Central memory CD8-positive, alpha-beta T cell (primary cell): ENCODE measurements around the gene EPS8L3.
"Not testable (repeated sequence)": the region's sequence is repeated elsewhere in the genome, so short reads cannot be mapped to it uniquely, and the experiment has no call there.

Source experiments
- ATAC-seq: fragments of 150-1000 bp; cut with Tn5 transposase; replicated peaks from 2 replicates; pipeline ENCODE4 v1.10.0; 2022; ENCODE audit warnings: mild to moderate bottlenecking, moderate FRiP score, moderate number of reproducible peaks; ENCODE audit not compliant: poor library complexity, severe bottlenecking; ENCODE audit errors: extremely low read depth
- DNase-seq, 2 donors: peaks; one replicate each; pipeline ENCODE4 v3.0.0; 2021; ENCODE audit warnings: low spot score in 2 of 2
- H3K27ac Mint-ChIP-seq: one replicate; pipeline ENCODE4 v1.8.0; 2022; ENCODE audit warnings: low read depth, mild to moderate bottlenecking, moderate library complexity, mixed read lengths
- H3K27me3 Mint-ChIP-seq: one replicate; pipeline ENCODE4 v1.8.0; 2022; ENCODE audit warnings: mixed read lengths
- H3K36me3 Mint-ChIP-seq: one replicate; pipeline ENCODE4 v1.8.0; 2022; ENCODE audit warnings: mild to moderate bottlenecking, moderate library complexity, mixed read lengths; ENCODE audit not compliant: insufficient read depth
- H3K4me1 Mint-ChIP-seq: one replicate; pipeline ENCODE4 v1.8.0; 2022; ENCODE audit warnings: mixed read lengths
- H3K4me3 Mint-ChIP-seq: one replicate; pipeline ENCODE4 v1.8.0; 2022; ENCODE audit warnings: mild to moderate bottlenecking, moderate library complexity, mixed read lengths
- H3K9me3 Mint-ChIP-seq: one replicate; pipeline ENCODE4 v1.8.0; 2022; ENCODE audit warnings: mixed read lengths

Gene EPS8L3

DNA sequence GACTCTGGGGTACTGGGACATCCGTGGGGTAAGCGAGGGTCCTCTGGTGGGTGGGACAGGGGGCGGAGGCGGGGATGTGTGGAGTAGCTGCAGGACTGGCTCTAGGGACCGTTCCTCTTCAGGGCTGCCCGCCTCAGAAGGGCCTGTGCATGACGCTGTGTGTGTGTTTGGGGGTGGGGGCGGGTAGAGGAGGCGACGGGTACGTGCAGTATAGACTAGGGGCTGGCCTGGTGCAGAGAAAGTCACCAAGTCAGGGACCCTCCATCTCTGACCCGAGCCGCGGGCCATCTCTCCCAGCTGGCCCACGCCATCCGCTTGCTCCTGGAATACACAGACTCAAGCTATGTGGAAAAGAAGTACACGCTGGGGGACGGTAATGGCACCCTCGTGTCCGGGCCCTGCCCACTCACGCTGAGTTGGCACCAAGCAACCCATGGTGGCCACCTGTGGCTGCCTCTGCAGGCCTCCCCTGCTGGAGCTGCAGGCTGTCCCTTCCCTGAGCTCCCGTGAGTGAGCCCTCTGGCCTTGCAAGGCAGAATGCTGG, 51.3 kb downstream of the EPS8L3 start:
- H3K36me3 Mint-ChIP-seq: no peaks in the 10 kb centered on the region
- no peak for DNase-seq
- no peak overlapping the region for H3K4me3 Mint-ChIP-seq
- no peak for ATAC-seq
- peaks cover 36% of the 10 kb centered on the region for H3K27me3 Mint-ChIP-seq
- no peaks in the 10 kb centered on the region for H3K9me3 Mint-ChIP-seq
- no peak overlapping the region for H3K27ac Mint-ChIP-seq
- H3K4me1 Mint-ChIP-seq: no peaks in the 10 kb centered on the region

DNA sequence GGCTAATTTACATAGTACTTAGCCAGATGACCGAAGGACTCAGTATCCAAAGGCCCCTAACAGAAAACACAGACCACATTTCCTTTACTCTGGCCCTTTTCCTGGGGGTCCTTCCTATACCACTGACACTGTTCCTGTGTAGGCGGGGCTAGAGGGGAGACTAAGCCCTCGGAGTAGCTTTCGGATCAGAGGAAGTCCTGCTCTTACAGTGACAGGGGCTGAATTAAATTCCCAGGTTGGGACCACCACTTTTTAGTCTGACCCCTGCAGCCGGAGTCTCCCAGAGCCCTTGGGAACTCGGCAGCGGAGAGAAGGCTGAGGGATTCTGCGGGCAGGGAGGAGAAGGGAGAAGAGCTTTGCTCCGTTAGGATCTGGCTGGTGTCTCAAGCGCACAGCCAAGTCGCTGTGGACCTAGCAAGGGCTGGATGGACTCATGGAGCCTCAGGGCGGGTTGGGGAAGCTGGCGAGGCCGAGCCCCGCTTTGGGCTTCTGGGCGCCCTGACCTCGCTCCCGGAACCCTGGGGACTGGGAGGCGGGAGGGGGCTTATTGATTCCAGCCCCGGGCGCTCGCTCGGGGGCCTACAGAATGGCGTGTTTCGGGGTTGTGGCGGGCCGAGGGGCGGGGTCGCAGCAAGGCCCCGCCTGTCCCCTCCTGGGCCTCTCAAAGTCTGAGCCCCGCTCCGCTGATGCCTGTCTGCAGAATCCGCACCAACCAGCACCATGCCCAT, 52.0 kb downstream of the EPS8L3 start, which contains the start of gene GSTM5:
TSS of gene GSTM5 (plus strand) at position 659 of the 728 bp plus-strand sequence. CDS start at position 721, 62 bp downstream.
- H3K36me3 Mint-ChIP-seq, H3K4me1 Mint-ChIP-seq, DNase-seq, H3K4me3 Mint-ChIP-seq, H3K27ac Mint-ChIP-seq, ATAC-seq, H3K9me3 Mint-ChIP-seq: not testable (repeated sequence)
- peaks cover 37% of the 10 kb centered on the region for H3K27me3 Mint-ChIP-seq

DNA sequence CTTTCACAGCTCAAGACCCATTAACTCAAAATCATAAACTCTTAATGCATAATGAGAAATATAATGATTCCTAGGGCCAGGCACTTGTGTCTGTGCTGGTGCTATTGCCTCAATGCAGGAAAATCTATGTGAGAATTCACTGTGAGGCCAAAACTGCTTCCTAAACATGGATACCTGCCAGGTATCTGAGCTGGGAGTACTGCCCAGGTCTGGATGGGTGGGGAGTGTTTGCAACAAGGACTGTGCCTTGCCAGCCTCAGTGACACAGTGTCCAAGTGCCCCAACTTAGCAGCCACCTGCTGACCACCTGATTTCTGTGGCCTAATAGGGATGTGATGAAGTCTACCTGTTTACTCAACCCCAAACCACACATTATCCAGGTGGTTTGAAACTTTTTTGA, 53.9 kb downstream of the EPS8L3 start:
- not testable (repeated sequence) for H3K9me3 Mint-ChIP-seq, H3K4me1 Mint-ChIP-seq, H3K27ac Mint-ChIP-seq, H3K4me3 Mint-ChIP-seq, DNase-seq, ATAC-seq, H3K36me3 Mint-ChIP-seq
- H3K27me3 Mint-ChIP-seq: peaks cover 43% of the 10 kb centered on the region

DNA sequence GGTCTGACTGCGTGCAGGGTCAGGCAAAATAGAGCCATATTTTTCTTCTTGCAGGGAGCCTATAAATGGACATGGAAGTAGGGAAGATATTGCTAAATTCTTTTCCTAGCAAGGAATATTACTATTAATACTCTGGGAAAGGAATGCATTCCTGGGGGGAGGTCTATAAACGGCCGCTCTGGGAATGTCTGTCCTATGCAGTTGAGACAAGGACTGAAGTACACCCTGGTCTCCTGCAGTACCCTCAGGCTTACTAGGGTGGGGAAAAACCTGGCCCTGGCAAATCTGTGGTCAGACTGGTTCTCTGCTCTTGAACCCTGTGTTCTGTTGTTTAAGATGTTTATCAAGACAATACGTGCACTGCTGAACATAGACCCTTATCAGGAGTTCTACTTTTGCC, 54.8 kb downstream of the EPS8L3 start:
- H3K4me1 Mint-ChIP-seq, ATAC-seq, H3K27ac Mint-ChIP-seq, H3K9me3 Mint-ChIP-seq, H3K4me3 Mint-ChIP-seq, H3K36me3 Mint-ChIP-seq, DNase-seq: not testable (repeated sequence)
- peaks cover 43% of the 10 kb centered on the region for H3K27me3 Mint-ChIP-seq

DNA sequence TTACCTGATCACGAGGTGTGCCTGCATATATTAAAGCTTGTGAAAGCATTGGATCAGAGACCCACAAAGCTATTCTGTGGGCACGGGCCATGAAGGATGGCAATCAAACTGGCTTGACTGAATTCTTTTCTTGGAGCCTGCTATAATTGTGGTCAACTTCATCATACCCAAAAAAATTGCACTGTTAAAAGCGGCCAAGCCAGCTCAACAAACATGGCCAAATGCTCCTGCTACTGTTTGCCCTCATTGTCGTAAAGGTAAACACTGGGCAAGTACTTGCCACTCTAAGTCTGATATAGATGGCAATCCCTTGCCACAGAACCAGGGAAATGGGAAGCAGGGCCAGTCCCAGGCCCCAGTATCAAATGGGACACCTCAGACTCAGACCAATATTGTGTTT, 58.3 kb downstream of the EPS8L3 start:
- Mint-ChIP-seq H3K27ac (no peak overlapping the region), H3K4me3 (no peak overlapping the region), H3K4me1 (no peaks in the 10 kb centered on the region), H3K9me3 (peaks cover 9% of the 10 kb centered on the region), H3K36me3 (no peaks in the 10 kb centered on the region), H3K27me3 (peaks cover 41% of the 10 kb centered on the region)
- DNase-seq (no peak), ATAC-seq (no peak)

DNA sequence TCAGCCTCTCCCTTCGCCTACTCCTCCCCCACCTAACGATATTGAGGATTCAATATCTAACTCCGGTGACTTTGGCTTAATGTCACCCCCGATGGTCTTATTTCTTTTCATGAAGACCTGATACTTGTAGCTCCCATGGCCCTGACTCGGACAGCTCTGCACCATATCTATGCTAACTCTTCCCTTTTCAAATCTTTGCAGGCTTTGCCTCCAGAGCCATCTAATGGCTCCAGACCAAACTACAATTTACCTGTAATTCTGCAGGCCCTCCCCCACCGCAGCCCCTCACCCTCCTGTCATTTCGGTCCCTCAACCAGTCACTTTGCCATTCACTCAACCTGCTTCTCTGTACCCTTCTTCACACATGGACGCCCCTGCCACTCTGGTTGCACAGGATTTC, 59.5 kb downstream of the EPS8L3 start:
- Mint-ChIP-seq H3K27me3 (peaks cover 41% of the 10 kb centered on the region), H3K4me1 (no peaks in the 10 kb centered on the region), H3K9me3 (peaks cover 9% of the 10 kb centered on the region), H3K36me3 (no peaks in the 10 kb centered on the region), H3K27ac (no peak overlapping the region), H3K4me3 (no peak overlapping the region)
- ATAC-seq: no peak
- DNase-seq: no peak

DNA sequence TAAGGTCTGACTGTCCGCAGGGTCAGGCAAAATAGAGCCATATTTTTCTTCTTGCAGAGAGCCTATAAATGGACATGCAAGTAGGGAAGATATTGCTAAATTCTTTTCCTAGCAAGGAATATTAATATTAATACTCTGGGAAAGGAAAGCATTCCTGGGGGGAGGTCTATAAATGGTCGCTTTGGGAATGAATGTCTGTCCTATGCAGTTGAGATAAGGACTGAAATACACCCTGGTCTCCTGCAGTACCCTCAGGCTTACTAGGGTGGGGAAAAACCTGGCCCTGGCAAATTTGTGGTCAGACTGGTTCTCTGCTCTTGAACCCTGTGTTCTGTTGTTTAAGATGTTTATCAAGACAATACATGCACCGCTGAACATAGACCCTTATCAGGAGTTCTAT, 60.8 kb downstream of the EPS8L3 start:
- H3K27ac Mint-ChIP-seq, H3K4me3 Mint-ChIP-seq, ATAC-seq, H3K9me3 Mint-ChIP-seq, DNase-seq, H3K36me3 Mint-ChIP-seq, H3K4me1 Mint-ChIP-seq: not testable (repeated sequence)
- H3K27me3 Mint-ChIP-seq: peaks cover 36% of the 10 kb centered on the region
